ENCODE data around the gene CD209.

DNA sequence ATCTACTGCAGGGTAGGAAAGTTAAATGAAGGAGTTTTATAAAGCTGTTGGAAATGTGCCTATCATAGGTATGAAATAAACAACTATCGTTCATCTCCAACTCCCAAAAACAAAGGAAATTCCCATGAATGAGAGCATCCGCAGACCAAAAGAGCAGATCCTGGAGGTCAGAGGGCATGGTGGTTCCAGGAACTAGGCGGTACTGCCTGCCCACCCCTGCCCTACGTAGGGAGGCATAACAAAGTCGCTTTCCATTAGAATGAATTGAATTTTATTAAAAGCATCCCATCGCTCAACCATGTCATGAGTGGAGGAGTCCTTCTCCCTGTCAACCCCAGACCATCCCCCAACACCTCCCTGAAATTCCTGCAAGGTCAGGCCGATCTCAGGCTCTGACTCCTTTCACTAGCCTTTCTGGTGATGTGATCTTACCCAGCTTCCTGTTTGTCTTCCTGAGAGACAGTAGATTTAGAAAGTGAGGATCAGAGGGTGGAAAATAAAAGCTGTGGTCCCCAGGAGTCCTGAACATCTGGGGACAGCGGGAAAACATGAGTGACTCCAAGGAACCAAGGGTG lies 15.5 kb upstream of the CD209 start, which contains the start of gene CLEC4M:
- TF ChIP-seq POLR2AphosphoS5 (IDR thresholded peaks at IDR 0.05; ENCODE audit: borderline replicate concordance, low read depth, low read length) (no peak), EZH2 (IDR thresholded peaks at IDR 0.05) (no peak)

All from SK-N-MC (cell line).